Inflammatory macrophage treated with lipopolysaccharide for 1 hour (primary cell): ENCODE measurements around the gene ABHD17A.
"Not testable (repeated sequence)": the region's sequence is repeated elsewhere in the genome, so short reads cannot be mapped to it uniquely, and the experiment has no call there.

Experiments
- DNase-seq, 2 donors: peaks; one replicate each; pipeline ENCODE4 v3.0.0-alpha.2; 2020 to 2022

Gene ABHD17A

DNA sequence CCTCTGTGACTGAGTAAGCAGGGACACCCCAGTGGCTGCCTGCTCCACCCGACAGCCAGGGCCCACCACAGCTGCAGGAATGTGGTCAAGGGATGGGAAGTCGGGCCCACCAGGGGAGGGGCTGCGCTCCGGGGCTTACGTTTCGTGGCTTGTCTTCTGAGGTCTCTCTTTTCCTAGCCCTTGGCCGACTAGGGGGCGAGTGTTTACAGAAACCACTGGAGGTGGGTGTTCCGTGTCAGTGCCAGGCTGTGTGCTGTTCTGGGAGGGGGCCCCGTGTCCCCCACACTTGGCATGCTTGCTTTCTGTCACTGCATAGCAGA, 24.4 kb upstream of the ABHD17A start:
- no peak for DNase-seq

DNA sequence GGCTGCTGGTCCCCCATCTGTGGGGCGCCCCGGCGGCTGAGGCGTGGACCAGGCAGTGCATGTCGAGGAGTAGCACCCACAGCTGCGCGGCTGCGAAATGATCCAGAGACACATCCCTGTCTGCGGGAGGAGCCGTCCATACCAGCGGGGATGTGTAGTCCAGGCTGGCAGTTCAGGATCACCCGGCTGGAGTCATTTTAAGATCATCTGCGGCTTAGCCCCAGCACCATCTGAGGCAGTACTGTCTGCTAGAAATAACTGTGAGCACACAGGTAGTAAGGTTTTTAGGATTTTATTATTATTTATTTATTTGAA, 23.0 kb upstream of the ABHD17A start:
- no peak for DNase-seq

DNA sequence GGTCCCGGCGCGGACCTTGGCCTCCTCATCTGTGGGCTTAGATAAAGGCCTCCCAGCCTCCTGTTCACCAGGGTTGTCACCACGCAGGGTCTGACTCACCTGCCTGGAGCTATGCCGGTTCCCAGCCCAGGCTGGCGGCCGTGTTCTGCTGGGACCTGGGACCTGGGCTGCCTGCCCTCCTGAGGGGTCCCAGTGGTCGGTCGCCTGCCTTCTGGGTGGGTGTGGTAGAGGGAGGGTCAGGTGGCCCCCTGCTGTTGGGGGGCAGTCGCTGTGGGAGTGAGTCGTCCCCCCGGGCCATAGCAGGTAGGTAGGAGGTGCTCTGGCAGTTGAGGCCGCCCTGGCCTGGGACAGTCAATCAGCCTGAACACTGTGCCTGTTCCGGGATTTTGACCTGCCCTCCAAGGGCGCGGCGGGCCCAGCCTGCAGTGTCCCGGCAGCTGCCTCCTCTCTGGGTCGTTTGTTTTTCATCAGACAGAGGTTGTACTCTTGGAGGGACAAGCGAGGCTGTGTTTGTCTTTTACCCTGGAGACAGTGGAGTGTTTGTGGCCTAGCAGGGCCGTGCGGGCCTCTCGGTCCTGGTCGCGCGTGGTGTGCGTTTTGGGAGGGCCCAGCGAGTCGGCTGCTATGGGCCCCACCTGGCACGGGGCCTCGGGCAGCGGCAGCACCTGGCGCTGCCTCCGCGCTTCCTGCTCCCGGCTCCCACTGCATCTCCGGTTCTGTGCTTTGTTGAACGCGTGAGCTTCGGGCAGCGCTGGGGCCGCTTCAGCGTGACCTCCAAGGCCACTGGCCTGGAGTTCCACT, 22.5 kb upstream of the ABHD17A start:
- DNase-seq: no peak

GRCh38 chr19:1906985-1907562, 21.8 kb upstream of the ABHD17A start:
- DNase-seq: no peak

GRCh38 chr19:1905863-1906375, 20.6 kb upstream of the ABHD17A start:
- no peak for DNase-seq

DNA sequence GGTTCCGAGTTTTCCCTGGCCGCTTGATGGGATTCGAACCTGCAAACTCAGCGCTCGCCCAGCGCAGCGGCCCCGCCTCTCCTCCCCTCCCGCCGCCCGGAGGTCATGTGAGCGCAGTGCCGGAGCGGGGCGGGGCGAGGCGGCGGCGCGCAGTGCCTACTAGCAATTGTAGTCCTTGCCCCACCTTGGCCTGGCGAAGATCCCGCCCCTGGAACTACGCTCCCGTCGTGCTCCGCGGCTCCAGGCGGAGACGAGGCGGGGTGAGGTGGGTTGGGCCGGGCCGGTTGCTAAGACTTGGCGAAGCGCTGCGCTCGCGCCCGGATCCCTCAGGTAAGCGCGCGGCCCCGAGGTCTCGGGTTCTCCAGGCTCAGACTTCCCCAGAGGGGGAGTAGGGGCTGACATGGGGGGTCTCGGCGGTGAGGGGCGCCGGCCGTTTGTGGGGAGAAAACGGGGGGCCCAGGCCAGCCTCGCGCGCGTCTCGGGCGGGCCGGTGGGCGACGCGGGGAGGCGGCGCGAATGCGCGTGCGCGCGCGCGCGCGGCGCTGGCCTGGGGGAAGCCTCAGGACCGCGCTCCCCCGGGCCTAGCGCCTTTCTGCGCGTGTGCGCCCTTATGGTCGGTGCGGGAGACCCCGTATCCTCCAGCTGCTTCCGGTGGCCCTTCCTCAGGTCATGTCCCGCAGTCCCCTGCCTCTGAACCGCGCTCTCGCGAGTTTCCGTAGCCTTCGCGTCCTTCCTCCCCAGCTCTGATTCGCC, 20.0 kb upstream of the ABHD17A start, which contains the start of the genes ADAT3 and SCAMP4:
ADAT3 (plus strand) TSS at position 290 of the 753 bp plus-strand sequence. CDS start 6,649 bp downstream, outside the sequence.
SCAMP4 (plus strand) TSS at position 290 of the 753 bp plus-strand sequence. CDS start 9,621 bp downstream, outside the sequence.
- DNase-seq: peak; percentile 95 to 98

- no peak for DNase-seq
These were observed 19.5 kb upstream of the ABHD17A start for GRCh38 chr19:1904860-1905109.

DNA sequence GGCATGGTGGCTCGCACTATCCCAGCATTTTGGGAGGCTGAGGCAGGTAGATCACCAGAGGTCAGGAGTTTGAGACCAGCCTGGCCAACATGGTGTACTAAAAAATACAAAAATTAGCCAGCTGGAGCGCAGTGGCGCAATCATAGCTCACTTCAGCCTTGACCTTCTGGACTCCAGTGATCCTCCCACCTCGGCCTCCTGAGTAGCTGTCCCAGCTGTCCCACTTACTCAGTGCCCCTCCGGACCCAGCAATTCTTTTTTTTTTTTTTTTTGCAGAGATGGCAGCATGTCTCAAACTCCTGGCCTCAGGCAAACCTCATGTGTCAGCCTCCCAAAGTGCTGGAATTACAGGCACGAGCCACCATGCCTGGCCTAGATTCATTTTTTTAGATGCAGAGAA, 17.6 kb upstream of the ABHD17A start:
- no peak for DNase-seq

DNA sequence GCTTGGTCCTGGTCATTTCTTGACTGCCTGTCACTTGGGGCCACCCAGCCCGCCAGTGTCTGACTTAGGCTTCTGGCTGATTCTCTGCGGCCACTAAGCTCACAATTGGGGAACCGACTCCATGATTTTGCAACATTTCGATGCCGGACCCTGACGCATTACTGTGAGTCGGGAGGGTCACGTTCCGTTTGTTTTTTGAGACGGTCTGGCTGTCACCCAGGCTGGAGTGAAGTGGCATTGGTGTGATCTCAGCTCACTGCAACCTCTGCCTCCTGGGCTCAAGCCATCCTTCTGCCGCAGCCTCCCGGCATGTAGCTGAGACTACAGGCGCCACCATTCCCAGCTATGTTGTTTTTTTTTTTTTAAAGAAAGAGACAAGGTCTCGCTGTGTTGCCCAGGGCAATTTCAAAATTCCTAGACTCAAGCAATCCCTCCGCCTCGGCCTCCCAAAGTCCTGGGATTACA, 16.7 kb upstream of the ABHD17A start:
- DNase-seq: peak; percentile 94 to 95

DNA sequence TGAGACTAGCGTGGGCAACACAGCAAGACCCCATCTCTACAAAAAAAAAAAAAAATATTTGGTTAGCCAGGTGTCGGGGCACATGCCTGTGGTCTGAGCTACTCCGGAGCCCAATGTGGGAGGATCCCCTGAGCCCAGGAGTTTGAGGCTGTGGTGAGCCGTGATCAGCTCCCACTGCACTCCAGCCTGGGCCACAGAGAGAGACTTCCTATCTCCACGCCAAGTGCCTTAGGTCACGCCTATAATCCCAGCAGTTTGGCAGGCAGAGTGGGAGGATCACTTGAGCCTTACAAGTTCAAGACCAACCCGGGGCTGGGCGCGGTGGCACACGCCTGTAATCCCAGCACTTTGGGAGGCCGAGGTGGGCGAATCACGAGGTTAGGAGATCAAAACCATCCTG, 11.2 kb upstream of the ABHD17A start:
- DNase-seq: no peak

DNA sequence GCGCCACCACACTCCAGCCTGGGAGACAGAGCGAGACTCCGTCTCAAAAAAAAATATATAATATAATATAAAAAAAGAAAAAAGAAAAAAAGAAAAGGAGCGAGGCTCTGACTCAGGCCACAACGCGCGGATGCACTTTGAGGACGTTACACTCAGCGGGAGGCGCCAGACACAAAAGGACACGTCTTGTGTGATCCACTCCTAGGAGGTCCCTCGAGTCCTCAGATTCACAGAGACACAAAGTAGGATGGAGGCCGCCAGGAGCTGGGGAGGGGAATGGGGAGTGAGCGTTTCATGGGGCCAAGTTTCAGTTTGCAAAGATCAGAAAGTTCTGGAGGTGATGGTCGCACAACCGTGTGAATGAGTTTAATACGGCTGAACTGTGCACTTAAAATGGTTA, 8.5 kb upstream of the ABHD17A start:
- no peak for DNase-seq

DNA sequence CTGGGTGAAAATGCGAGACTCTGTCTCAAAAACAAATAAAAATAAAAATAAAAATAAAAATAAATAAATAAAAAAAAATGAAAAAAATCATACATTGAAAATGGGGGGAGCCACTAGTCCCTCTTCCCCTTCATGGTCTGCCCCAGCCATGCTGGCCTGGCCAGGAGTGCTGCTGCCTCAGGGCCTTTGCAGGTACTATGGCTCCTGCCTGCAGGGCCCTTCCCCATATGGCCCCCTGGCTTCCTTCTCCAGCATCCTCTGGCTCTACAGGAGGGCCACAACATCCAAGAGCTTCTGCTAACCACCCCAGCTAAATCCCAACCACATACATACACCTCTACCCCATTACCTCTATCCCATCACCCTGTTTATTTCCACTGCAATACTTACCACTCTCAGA, 4.6 kb upstream of the ABHD17A start:
- DNase-seq: no peak

GRCh38 chr19:1888385-1888784, 3.1 kb upstream of the ABHD17A start:
- DNase-seq: no peak

GRCh38 chr19:1886360-1886759, 1.1 kb upstream of the ABHD17A start:
- not testable (repeated sequence) for DNase-seq

DNA sequence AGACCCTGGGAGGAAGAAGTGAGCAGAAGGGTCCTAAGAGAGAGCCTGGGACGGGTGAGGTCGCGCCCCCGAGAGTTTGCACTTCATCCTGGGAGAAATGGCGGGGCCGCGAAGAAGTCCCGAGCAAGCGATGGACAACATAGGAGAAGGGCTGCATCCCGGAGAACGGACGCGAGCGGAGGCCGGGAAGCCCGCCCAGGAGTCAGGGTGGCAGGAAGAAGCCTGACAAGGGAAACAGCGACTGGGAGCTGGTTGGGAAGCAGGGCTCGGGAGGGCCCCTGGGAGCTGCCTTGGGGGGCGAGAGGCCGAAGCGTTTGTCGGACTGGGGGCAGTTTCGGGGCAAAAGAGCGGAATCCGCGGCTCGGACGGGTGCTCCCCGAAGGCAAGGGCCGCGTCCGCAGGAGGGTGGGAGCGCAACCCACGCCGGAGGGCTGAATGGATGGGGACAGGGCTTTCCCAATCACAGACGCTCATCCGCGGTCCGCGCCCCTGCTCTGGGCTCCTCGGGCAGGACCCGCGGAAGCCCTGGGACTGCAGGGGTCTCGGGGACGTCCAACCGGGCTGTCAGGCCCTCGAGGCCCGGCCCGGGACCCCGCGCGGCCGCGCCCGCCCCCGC, 469 bp downstream of the ABHD17A start:
- no peak for DNase-seq

DNA sequence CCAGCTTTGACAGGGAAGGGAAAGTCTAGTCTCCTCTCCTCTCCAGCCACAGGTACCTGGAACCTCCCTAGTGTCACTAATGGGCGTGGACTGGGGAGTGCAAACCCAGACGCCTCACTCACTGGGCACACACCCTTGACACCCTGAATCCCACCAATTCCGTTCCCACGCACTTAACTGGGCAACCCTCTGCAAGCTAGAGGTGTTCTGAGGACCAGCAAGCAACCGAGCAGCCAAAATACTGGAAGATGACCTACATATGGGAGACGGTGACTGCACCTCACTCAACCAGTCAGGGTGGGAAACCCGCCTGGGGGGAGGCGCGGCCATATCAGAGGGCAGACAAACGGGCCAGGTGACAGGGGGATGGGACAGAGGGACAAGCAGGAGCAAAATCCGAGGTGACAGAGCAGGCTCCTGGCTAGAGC, 991 bp downstream of the ABHD17A start:
- no peak for DNase-seq

- no peak for DNase-seq
These were observed 1.5 kb downstream of the ABHD17A start for GRCh38 chr19:1883784-1884183.

DNA sequence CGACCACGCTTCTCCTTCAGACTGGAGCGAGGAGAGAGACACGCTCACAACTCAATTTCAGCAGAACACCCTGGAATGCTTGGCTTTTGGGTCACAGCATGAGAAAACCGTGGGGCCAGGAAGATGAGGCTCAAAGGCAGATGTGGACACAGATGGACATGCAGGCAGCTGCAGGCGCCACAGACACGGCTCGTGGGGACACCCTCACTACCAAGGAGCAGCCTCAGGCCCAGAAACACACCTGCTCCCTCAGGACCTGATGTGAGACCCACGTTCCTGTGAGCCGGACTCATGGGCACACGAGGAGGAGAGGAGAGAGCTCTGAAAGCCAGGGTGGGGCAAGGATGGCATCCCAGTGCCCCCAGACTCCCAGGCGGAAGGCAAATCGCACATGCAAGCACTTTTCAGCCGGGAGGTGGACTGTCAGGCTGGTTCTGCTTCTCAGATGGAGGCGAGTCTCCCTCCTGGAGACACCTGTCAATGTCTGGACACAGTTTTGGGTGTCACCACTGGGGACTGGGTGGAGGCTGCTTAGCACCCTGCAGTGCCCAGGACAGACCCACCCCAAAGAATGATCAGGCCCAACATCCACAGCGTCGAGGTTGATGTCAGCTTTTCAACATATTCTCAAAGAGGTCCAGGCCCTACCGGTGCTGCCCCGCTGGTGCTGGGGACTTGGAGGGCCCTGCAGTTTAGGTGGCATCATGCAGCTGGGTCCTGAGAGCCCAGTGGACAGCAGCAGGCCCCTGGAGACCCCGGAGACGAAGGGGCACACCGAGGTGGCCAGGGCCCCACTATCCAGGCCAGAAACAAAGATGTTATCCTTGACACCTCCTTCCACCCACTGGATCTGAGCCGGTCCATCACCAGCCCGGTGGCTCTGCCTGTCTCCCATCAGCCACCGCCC, 2.3 kb downstream of the ABHD17A start:
- no peak for DNase-seq

DNA sequence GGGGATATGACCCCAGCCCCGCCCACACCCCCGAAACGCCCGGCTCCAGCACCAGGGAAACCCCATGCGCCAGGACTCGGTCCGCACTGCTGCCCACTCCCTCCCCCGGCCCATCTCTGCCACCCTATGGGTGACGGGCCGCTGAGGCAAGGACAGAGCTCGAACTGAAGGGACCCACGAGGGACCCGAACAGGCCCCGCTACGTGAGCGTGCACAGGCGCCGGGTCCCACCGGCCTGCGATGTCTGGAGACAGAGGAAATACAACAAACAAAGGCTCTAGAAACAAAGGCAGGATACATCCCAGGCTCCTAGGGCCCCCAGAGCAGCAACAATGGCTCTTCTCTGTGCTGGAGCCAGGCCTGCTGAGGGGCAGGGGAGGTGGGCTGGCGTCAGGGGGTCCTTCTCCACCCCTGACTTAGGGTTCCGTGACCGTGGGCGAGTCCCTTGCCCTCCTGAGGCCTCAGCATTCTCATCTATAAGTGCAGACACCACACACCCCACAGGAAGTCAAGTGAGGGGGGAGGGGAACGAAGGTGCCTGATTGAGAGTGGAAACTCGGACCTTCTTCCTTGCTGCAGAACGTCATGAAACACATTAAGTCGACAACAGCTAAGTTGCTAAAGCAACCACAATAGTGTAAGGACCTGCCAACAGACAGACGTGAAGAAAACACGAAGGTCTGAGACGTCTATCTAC, 3.1 kb downstream of the ABHD17A start:
- no peak for DNase-seq

DNA sequence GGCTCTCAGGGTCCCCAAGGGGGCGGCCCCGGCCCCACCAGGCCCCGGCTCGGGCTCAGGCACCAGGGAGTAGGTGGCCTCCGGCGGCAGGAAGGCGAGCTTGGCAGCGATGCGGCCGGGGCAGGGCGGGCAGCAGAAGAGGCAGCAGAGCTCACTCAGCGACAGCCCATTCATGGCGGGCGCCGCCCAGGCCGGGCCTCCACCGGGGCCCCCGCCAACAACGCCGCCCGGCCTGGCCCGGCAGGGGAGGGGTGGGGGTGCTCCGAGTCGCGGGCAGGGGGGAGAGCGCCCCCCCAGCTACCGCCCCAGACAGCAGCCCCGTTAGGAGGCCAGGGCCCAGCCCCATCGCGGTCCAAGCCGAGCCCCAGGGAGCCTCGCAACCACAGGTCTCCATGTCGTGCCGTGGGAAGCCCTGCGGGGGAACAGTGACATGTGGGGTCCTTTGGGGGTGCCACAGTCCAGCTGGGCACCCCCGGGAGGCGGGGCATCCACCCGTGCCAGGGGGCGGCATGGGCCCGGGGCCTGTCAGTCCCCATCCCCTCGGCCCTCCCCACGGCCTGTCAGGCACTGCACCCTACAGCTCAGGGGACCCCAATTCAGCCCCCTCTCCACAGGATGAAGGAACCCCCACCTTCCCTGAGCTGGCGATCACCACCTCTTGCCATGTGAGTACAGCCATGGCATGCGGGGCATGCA, 3.8 kb downstream of the ABHD17A start:
- not testable (repeated sequence) for DNase-seq
